Prostate gland (tissue), 2 donors: ENCODE results near the gene C8A. TPM values are rescaled to one million over a fixed set of nuclear protein-coding genes. Genes with fewer than 3 reads are reported as not detected.

Experiments used
- DNase-seq: peaks from one replicate; pipeline ENCODE4 v3.0.0-alpha.2; 2019; ENCODE audit warnings: low spot score
- H3K27ac ChIP-seq, 2 donors: fragments of 200-600 bp; sonication (generic); 2 replicates each; pipeline ENCODE4 v1.5.1; 2017 to 2019
- H3K27me3 ChIP-seq: fragments of 200-600 bp; sonication (generic); replicated peaks from 2 replicates; pipeline ENCODE4 v1.5.1; 2019; ENCODE audit not compliant: insufficient read depth
- H3K36me3 ChIP-seq, 2 donors: fragments of 200-600 bp; sonication (generic); 1 replicate in 1 of 2; 2 replicates in 1 of 2; pipeline versions ENCODE4 v1.5.1 to v1.8.1; 2017 to 2019
- H3K4me1 ChIP-seq: fragments of 200-600 bp; sonication (generic); replicated peaks from 2 replicates; pipeline ENCODE4 v1.5.1; 2019
- H3K4me3 ChIP-seq, 2 donors: fragments of 200-600 bp; sonication (generic); 2 replicates each; pipeline ENCODE4 v1.5.1; 2017 to 2019
- H3K9me3 ChIP-seq: fragments of 200-600 bp; sonication (generic); 2 replicates; pipeline ENCODE4 v1.5.1; 2017
- POLR2A ChIP-seq: fragments of 450-650 bp; IDR thresholded peaks from one replicate; pipeline ENCODE4 v1.6.1; 2016; ENCODE audit warnings: antibody characterized with exemption, mild to moderate bottlenecking
- POLR2AphosphoS5 ChIP-seq: sonication (generic); formaldehyde crosslinking; IDR thresholded peaks from one replicate; pipeline ENCODE4 v1.6.1; 2017; ENCODE audit warnings: antibody characterized with exemption
- WGBS: methylation state at CpG from one replicate; pipeline ENCODE4 v1.1.5; 2018; 5-methylcytosine and 5-hydroxymethylcytosine counted together
- intact Hi-C: fragments of 100-400 bp; cut with DNase I; formaldehyde crosslinking; loops from one replicate; pipeline ENCODE4 v1.14.2; 2022
- total RNA-seq, 2 donors: library from RNA; depleted of rRNA; stranded (reverse); fragments of >200 nt; gene quantifications; one replicate each; pipeline ENCODE4 v1.1.0, GENCODE V29; 2016
- TF ChIP-seq, protein P1 (sequence below), 4 experiments: fragments of 200-600 bp in 2 of 4; fragments of 450-650 bp in 2 of 4; sonication (generic) in 2 of 4; IDR thresholded peaks; 1 replicate in 3 of 4; 2 replicates in 1 of 4; pipeline ENCODE4 v1.5.1; 2016 to 2019; ENCODE audit warnings: antibody characterized with exemption in 4 of 4, mild to moderate bottlenecking in 2 of 4, moderate library complexity in 2 of 4

Gene C8A
- total RNA-seq, 2 donors from 2014 or later = not detected

DNA sequence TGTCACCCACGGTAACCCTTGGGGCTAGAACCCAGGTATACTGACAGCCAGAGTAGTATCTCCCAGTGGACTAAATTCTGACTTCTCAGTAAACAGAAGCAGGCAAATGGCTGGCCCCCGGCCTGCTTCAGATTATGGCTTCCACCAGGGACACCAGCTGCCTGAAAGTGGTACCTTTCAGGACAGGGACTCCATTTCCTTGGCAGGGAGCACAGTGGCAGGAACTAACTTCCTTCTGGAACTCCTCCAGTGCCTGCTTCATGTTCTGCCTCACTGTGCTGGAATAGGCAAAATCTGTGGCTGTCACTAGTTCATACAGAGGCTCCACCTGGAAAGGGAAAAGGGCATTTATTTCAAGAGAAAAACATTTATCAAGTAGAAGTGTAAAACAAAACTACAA is 78.6 kb downstream of the C8A start:
- no peaks in the 10 kb centered on the region for H3K9me3 ChIP-seq
- DNase-seq = no peak
- no peaks in the 10 kb centered on the region for H3K36me3 ChIP-seq
- no peak overlapping the region for H3K4me3 ChIP-seq
- H3K27me3 ChIP-seq = no peaks in the 10 kb centered on the region
- no peaks in the 10 kb centered on the region for H3K4me1 ChIP-seq
- TF ChIP-seq POLR2AphosphoS5 = no peak
- TF ChIP-seq POLR2A = no peak
- TF ChIP-seq, protein P1, sequence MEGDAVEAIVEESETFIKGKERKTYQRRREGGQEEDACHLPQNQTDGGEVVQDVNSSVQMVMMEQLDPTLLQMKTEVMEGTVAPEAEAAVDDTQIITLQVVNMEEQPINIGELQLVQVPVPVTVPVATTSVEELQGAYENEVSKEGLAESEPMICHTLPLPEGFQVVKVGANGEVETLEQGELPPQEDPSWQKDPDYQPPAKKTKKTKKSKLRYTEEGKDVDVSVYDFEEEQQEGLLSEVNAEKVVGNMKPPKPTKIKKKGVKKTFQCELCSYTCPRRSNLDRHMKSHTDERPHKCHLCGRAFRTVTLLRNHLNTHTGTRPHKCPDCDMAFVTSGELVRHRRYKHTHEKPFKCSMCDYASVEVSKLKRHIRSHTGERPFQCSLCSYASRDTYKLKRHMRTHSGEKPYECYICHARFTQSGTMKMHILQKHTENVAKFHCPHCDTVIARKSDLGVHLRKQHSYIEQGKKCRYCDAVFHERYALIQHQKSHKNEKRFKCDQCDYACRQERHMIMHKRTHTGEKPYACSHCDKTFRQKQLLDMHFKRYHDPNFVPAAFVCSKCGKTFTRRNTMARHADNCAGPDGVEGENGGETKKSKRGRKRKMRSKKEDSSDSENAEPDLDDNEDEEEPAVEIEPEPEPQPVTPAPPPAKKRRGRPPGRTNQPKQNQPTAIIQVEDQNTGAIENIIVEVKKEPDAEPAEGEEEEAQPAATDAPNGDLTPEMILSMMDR (IDR thresholded peaks at IDR 0.05) = no peak
- WGBS = 89% methylated on average over 2 of the region's 2 CpGs
- no peak overlapping the region for H3K27ac ChIP-seq
- intact Hi-C loops = no loop called here

DNA sequence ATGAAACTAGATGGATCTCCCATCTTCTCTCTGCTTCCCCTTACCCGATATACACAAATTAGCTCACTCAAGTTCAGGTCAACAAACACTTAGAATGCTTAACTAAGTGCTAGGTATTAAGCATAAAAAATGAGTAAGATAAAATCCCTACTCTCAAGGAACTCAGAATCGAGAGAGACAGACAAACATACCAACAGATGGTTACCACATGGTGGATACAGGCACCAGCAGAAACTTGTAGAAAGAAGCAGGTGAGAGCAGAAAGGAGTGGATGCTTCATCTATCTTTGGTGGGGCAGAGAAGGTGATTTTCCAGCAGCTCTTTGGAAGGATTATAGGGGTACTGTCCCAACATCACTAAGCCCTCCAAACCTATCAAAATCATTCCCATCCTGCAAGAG is 79.0 kb downstream of the C8A start:
- no peak for DNase-seq
- intact Hi-C loops = no loop called here
- Histone ChIP-seq H3K36me3 (no peaks in the 10 kb centered on the region), H3K27ac (no peak overlapping the region), H3K27me3 (no peaks in the 10 kb centered on the region), H3K9me3 (no peaks in the 10 kb centered on the region), H3K4me1 (no peaks in the 10 kb centered on the region), H3K4me3 (no peak overlapping the region)
- TF ChIP-seq POLR2AphosphoS5 (no peak), POLR2A (no peak)
- TF ChIP-seq, protein P1 (IDR thresholded peaks at IDR 0.05) = no peak
- 67% methylated on average over 2 of the region's 2 CpGs for WGBS

DNA sequence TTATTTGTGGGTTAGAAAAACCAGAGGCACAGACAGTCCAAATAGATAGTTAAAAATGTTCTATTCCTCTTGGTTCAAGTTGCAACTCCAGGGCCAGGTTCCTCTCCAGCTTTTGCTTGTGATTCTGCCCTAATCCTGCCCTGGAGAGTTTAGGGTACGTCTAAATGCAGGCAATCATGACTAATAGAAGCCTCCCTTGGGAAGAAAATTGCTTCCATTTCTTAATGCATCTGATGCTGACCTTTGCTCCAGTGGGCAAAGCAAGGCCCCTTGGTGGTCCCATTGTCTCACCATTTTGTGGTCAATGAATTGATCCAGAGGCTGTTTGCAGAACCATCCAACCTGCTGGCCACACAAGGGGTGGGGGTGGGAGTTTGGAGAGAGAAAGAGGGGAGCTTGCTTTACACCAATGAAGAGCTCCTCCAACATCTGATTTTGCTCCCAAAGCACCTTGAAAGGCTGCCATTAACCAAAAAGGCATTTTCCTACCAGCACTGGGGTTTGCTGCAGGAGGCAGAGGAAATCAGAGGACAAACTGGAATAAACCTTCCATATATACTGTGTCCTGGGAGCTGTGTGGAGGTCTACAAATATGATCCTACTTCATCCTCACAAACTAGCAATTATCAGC is 79.9 kb downstream of the C8A start:
- intact Hi-C loops = no loop called here

DNA sequence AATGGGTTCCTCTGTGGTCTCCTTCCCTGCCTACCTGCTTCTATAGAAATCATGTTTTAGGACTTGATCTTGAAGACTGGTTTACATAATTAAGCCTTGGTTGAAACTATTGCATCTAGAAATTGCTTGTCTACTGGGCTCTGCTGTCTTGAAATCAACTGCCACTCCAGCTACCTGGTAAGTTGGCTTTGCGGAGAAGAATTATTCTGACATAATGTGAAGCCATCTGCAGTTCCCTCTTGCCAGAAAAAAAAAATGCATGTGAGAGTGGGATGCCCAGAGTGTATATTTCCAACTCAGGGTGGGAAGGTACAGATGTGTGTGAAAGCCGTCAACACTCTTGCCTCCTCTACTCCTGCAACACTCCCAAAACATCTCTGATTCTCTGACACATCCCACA is 84.0 kb downstream of the C8A start:
- Histone ChIP-seq H3K4me3 (no peak overlapping the region), H3K27ac (no peak overlapping the region), H3K27me3 (no peaks in the 10 kb centered on the region), H3K36me3 (no peaks in the 10 kb centered on the region), H3K4me1 (no peaks in the 10 kb centered on the region), H3K9me3 (no peaks in the 10 kb centered on the region)
- TF ChIP-seq, protein P1 (IDR thresholded peaks at IDR 0.05) = no peak
- no peak for TF ChIP-seq POLR2AphosphoS5
- no peak for TF ChIP-seq POLR2A
- DNase-seq = no peak
- 96% methylated on average over 2 of the region's 2 CpGs for WGBS
- intact Hi-C loops = no loop called here

More for the DNA sequence above, 79.9 kb downstream of the C8A start:
- Histone ChIP-seq H3K36me3 (no peaks in the 10 kb centered on the region), H3K9me3 (no peaks in the 10 kb centered on the region), H3K27me3 (no peaks in the 10 kb centered on the region), H3K4me1 (no peaks in the 10 kb centered on the region), H3K27ac (no peak overlapping the region), H3K4me3 (no peak overlapping the region)
- TF ChIP-seq, protein P1 (IDR thresholded peaks at IDR 0.05) = no peak
- TF ChIP-seq POLR2A = no peak
- no peak for TF ChIP-seq POLR2AphosphoS5
- DNase-seq = no peak
- WGBS = 39% methylated on average over 1 of the region's 1 CpG

DNA sequence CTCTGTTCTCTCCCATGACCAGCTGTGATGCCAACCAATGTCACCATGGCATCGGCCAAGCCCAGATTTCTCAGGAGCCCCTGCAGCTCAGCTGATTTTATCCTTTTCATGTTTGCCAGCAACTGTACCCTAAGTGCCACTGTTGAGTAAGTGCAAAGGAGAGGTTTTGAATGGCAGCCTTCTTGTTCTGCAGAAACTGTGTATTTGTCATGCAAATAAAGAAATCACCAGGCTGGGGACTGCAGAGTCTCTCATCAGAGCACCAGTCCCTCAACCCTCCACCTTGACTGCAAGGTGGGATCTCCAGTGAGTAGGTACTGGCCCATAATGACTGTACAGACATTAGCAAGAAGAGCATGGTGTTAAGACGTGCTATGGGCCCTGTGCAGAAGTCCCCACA is 84.6 kb downstream of the C8A start:
- Histone ChIP-seq H3K9me3 (no peaks in the 10 kb centered on the region), H3K27me3 (no peaks in the 10 kb centered on the region), H3K36me3 (no peaks in the 10 kb centered on the region), H3K4me3 (no peak overlapping the region), H3K4me1 (no peaks in the 10 kb centered on the region), H3K27ac (no peak overlapping the region)
- intact Hi-C loops = no loop called here
- DNase-seq = no peak
- no peak for TF ChIP-seq POLR2AphosphoS5
- TF ChIP-seq, protein P1 (IDR thresholded peaks at IDR 0.05) = no peak
- TF ChIP-seq POLR2A = no peak
- 100% methylated on average over 2 of the region's 2 CpGs for WGBS
